Stimulated activated effector memory CD8-positive, alpha-beta T cell treated with anti-CD3 and anti-CD28 coated beads, Interleukin-12 subunit alpha, Interleukin-12 subunit beta, amount 100 ng/mL, for 72 hours (primary cell): Measurements from ENCODE around the gene HHLA2.
"Not testable (repeated sequence)": the region's sequence is repeated elsewhere in the genome, so short reads cannot be mapped to it uniquely, and the experiment has no call there.

Experiments used
- ATAC-seq: fragments of 150-1000 bp; cut with Tn5 transposase; 2 replicates; pipeline ENCODE4 v1.10.0; 2021
- DNase-seq, 2 donors: peaks; one replicate each; pipeline ENCODE4 v3.0.0; 2021 to 2022; ENCODE audit warnings: low spot score in 2 of 2
- H3K27ac Mint-ChIP-seq: one replicate; pipeline ENCODE4 v1.8.0; 2022; ENCODE audit warnings: mild to moderate bottlenecking, mixed read lengths
- H3K36me3 Mint-ChIP-seq: one replicate; pipeline ENCODE4 v1.8.0; 2022; ENCODE audit warnings: mild to moderate bottlenecking, mixed read lengths
- H3K4me1 Mint-ChIP-seq: one replicate; pipeline ENCODE4 v1.8.0; 2022; ENCODE audit warnings: mixed read lengths
- H3K4me3 Mint-ChIP-seq: one replicate; pipeline ENCODE4 v1.8.0; 2022; ENCODE audit warnings: mild to moderate bottlenecking, mixed read lengths
- H3K9me3 Mint-ChIP-seq: one replicate; pipeline ENCODE4 v1.8.0; 2022; ENCODE audit warnings: mixed read lengths

Gene HHLA2

DNA sequence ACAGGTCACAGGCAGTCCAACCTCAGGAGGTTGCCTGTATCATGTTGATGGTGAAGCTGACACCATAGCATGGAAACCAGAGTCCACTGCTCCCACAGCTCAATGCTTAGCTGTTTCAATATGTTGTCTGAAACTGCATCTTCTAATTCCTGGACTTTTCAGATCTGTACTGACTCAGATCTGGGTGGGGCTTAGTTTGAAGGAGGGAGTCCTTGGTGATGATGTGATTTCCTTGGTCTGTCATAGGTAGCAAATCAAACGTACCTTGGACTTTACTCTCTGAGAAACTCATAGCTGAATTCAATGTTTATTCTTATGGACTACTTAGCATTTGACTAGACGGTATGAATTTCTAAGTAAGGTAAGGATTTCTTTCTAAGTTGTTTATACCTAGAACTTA is at the start of gene HHLA2:
Gene HHLA2, plus strand, starts transcription at position 310 of the 400 bp plus-strand sequence. CDS start 55,266 bp downstream, outside the sequence.
- H3K4me1 Mint-ChIP-seq = peaks cover 68% of the 10 kb centered on the region

GRCh38 chr3:108250626-108251025 is 45.7 kb upstream of the HHLA2 start:
- Mint-ChIP-seq H3K9me3 (no peaks in the 10 kb centered on the region), H3K4me1 (no peaks in the 10 kb centered on the region)
- ATAC-seq = no peak

More for the DNA sequence above, at the start of gene HHLA2:
- peak; percentile 92 for ATAC-seq
- Mint-ChIP-seq H3K4me3 (peak within 1 kb of the TSS; percentile 10), H3K36me3 (no peaks in the 10 kb centered on the region), H3K9me3 (no peaks in the 10 kb centered on the region), H3K27ac (peak within 1 kb of the TSS; percentile 48)
- peak in 1 of 2 donors; percentile 59 for DNase-seq

DNA sequence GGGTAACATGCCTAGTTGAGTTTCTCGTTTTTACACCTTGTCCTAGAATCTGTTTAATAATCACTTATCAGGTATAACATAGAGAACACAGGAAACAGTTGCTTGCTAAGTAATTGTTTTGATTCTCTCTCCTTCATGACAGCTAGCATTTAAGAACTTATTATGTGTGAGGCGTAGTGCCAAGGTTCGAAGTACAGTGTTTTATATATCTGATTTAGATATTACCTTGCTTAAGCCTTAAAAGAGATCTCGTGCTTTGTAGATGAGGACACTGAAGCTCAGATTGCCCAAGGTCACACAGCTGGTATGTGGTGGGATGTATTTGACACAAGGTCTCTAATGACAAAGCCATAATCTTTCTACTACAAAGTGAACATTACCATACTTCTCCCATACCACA is 45.1 kb upstream of the HHLA2 start:
- Mint-ChIP-seq H3K27ac (no peak overlapping the region), H3K36me3 (no peaks in the 10 kb centered on the region), H3K4me3 (no peak overlapping the region), H3K4me1 (no peaks in the 10 kb centered on the region), H3K9me3 (no peaks in the 10 kb centered on the region)
- DNase-seq = no peak
- ATAC-seq = no peak

More at GRCh38 chr3:108250626-108251025, 45.7 kb upstream of the HHLA2 start:
- no peak overlapping the region for H3K4me3 Mint-ChIP-seq
- no peaks in the 10 kb centered on the region for H3K36me3 Mint-ChIP-seq
- no peak overlapping the region for H3K27ac Mint-ChIP-seq
- no peak for DNase-seq

DNA sequence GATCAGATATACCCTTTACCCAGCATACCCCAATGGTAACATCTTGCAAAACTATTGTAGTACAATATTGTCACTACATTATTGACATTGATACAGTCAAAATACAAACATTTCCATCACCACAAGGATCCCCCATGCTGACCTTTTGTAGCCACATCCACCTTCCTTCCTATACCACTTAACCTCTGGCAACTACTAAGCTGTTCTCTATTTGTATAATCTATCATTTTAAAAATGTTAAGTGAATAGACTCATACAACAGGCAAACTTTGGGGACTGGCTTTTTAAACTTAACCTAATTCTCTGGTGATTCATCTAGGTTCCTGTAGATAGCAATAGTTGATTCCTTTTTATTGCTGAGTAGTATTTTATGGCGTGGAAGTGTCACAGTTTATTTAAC is 44.5 kb upstream of the HHLA2 start:
- Mint-ChIP-seq H3K4me3 (no peak overlapping the region), H3K4me1 (no peaks in the 10 kb centered on the region), H3K27ac (no peak overlapping the region), H3K36me3 (no peaks in the 10 kb centered on the region), H3K9me3 (no peaks in the 10 kb centered on the region)
- DNase-seq (no peak), ATAC-seq (peak; percentile 74)

- no peak for ATAC-seq
- H3K4me1 Mint-ChIP-seq = no peaks in the 10 kb centered on the region
- no peak for DNase-seq
- H3K4me3 Mint-ChIP-seq = no peak overlapping the region
- H3K27ac Mint-ChIP-seq = no peak overlapping the region
- H3K9me3 Mint-ChIP-seq = no peaks in the 10 kb centered on the region
- H3K36me3 Mint-ChIP-seq = no peaks in the 10 kb centered on the region
Observed at GRCh38 chr3:108255131-108255530, 41.2 kb upstream of the HHLA2 start.

GRCh38 chr3:108264534-108265298 is 31.6 kb upstream of the HHLA2 start:
- not testable (repeated sequence) for H3K27ac Mint-ChIP-seq, H3K9me3 Mint-ChIP-seq, H3K4me1 Mint-ChIP-seq, H3K4me3 Mint-ChIP-seq, DNase-seq, H3K36me3 Mint-ChIP-seq
- ATAC-seq = peak; percentile 74

DNA sequence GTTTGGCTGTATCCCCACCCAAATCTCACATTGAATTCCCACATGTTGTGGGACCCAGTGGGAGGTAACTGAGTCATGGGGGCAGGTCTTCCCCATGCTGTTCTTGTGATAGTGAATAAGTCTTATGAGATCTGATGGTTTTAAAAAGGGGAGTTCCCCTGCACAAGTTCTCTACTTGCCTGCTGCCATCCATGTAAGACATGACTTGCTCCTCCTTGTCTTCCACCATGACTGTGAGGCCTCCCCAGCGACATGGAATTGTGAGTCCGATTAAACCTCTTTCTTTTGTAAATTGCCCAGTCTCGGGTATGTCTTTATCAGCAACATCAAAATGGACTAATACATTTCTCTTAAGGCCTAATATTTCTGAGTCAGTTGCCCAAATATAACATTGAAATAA is 28.1 kb upstream of the HHLA2 start:
- not testable (repeated sequence) for DNase-seq, H3K4me1 Mint-ChIP-seq, H3K27ac Mint-ChIP-seq, H3K36me3 Mint-ChIP-seq, H3K4me3 Mint-ChIP-seq, H3K9me3 Mint-ChIP-seq, ATAC-seq

GRCh38 chr3:108271626-108272025 is 24.7 kb upstream of the HHLA2 start:
- Mint-ChIP-seq H3K9me3 (peaks cover 5% of the 10 kb centered on the region), H3K27ac (no peak overlapping the region), H3K36me3 (no peaks in the 10 kb centered on the region), H3K4me3 (no peak overlapping the region), H3K4me1 (no peaks in the 10 kb centered on the region)
- DNase-seq (no peak), ATAC-seq (no peak)

DNA sequence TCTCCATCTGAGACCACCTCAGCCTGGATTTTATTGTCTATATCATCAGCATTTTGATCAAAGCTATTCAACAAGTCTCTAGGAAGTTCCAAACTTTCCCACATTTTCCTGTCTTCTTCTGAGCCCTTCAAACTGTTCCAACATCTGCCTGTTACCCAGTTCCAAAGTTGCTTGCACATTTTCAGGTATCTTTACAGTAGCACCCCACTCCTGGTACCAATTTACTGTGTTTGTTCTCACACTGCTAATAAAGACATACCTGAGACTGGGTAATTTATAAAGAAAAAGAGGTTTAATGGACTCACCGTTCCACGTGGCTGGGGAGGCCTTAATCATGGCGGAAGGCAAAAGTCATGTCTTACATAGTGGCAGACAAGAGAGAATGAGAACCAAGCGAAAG is 17.3 kb upstream of the HHLA2 start:
- not testable (repeated sequence) for H3K4me1 Mint-ChIP-seq, H3K36me3 Mint-ChIP-seq, H3K27ac Mint-ChIP-seq, H3K4me3 Mint-ChIP-seq, DNase-seq, ATAC-seq
- peaks cover 10% of the 10 kb centered on the region for H3K9me3 Mint-ChIP-seq

DNA sequence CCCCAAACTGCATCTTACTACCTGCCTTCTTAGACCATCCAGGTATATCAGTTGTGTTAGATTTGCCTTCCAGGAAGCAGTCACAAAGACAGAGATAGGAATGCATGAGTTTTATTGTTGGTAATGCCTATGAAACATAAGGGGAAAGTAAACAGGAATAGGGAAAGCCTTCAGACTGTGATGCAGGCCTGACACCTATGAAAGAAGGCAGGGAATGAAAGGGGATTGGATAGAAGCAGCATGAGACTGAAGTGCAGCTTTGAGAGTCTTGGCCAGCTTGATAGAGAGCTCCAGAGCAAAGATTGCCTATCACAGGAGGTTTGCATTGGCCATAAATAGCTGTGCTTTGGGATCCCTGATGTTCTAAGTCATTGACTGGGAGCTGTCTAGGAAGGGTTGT is 15.9 kb upstream of the HHLA2 start:
- H3K27ac Mint-ChIP-seq = no peak overlapping the region
- ATAC-seq (no peak), DNase-seq (no peak)
- no peak overlapping the region for H3K4me3 Mint-ChIP-seq
- no peaks in the 10 kb centered on the region for H3K36me3 Mint-ChIP-seq
- H3K4me1 Mint-ChIP-seq = no peaks in the 10 kb centered on the region
- H3K9me3 Mint-ChIP-seq = peaks cover 10% of the 10 kb centered on the region

GRCh38 chr3:108281670-108282069 is 14.7 kb upstream of the HHLA2 start:
- no peaks in the 10 kb centered on the region for H3K4me1 Mint-ChIP-seq
- no peak overlapping the region for H3K4me3 Mint-ChIP-seq
- no peak for DNase-seq
- H3K27ac Mint-ChIP-seq = no peak overlapping the region
- H3K36me3 Mint-ChIP-seq = no peaks in the 10 kb centered on the region
- no peak for ATAC-seq
- H3K9me3 Mint-ChIP-seq = peaks cover 10% of the 10 kb centered on the region

- Mint-ChIP-seq H3K36me3 (no peaks in the 10 kb centered on the region), H3K27ac (no peak overlapping the region), H3K4me1 (no peaks in the 10 kb centered on the region), H3K4me3 (no peak overlapping the region), H3K9me3 (peaks cover 10% of the 10 kb centered on the region)
- DNase-seq (no peak), ATAC-seq (no peak)
Observed at GRCh38 chr3:108283006-108283405, 13.3 kb upstream of the HHLA2 start.

- DNase-seq (no peak), ATAC-seq (no peak)
- Mint-ChIP-seq H3K4me3 (no peak overlapping the region), H3K4me1 (no peaks in the 10 kb centered on the region), H3K27ac (no peak overlapping the region), H3K9me3 (peaks cover 6% of the 10 kb centered on the region), H3K36me3 (no peaks in the 10 kb centered on the region)
Observed at GRCh38 chr3:108283989-108284388, 12.4 kb upstream of the HHLA2 start.

DNA sequence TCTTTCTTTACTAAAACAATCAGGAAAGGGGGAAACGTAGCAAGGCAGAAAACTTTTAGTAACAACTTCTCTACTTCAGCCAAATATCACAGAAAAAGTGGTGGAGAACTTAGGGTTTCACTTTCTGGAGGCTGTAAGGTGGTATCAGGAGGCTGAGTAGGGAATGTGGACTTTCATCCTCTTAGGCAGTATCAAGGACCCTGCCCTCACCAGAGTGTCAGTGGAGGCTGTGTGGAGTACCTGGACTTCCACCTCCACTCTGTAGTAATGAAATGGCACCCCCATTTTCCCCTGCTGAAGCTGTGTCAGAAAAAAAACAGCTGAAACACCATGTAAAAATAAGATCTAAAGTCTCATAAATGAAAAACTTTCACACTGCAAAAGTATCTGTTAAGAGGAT is 11.2 kb upstream of the HHLA2 start:
- Mint-ChIP-seq H3K4me3 (no peak overlapping the region), H3K4me1 (no peaks in the 10 kb centered on the region), H3K27ac (no peak overlapping the region), H3K9me3 (peaks cover 3% of the 10 kb centered on the region), H3K36me3 (no peaks in the 10 kb centered on the region)
- DNase-seq = no peak
- ATAC-seq = no peak

DNA sequence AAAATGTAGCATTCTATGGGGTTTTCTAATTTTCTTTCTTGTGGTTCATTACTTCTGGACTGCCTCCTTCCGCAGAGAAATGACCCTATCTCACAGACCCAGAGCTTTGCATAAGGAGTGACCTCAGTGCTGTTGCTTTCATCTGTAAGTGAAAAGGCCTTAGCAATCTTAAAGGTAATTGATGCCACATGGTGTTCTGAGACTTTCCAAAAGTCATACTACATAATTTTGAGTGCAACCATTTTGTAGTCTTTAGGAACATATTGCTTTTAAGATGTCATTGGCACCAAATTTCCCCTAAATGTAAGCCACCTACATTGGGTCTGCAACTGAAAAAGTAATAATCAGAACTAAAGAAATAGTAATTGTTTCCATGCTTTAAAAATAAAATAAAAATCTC is 9.2 kb upstream of the HHLA2 start:
- Mint-ChIP-seq H3K36me3 (no peaks in the 10 kb centered on the region), H3K4me3 (no peak overlapping the region), H3K4me1 (peaks cover 10% of the 10 kb centered on the region)

GRCh38 chr3:108288193-108288592 is 8.2 kb upstream of the HHLA2 start:
- ATAC-seq, H3K4me3 Mint-ChIP-seq, DNase-seq, H3K9me3 Mint-ChIP-seq, H3K36me3 Mint-ChIP-seq, H3K27ac Mint-ChIP-seq: not testable (repeated sequence)
- H3K4me1 Mint-ChIP-seq = peaks cover 20% of the 10 kb centered on the region

More for the DNA sequence above, 9.2 kb upstream of the HHLA2 start:
- DNase-seq (no peak), ATAC-seq (no peak)
- no peaks in the 10 kb centered on the region for H3K9me3 Mint-ChIP-seq
- H3K27ac Mint-ChIP-seq = no peak overlapping the region
